Epidermal melanocyte (primary cell): ENCODE measurements around the gene KCNA5.

Source experiments
- DNase-seq: peaks from one replicate; pipeline ENCODE4 v3.0.0; 2011; ENCODE audit warnings: low spot score; ENCODE audit not compliant: insufficient read length

The KCNA5 gene

GRCh38 chr12:5027046-5027821, 16.4 kb upstream of the KCNA5 start:
- no peak for DNase-seq

GRCh38 chr12:5030066-5030465, 13.6 kb upstream of the KCNA5 start:
- no peak for DNase-seq

- DNase-seq: no peak
Observed at GRCh38 chr12:5031242-5031641, 12.4 kb upstream of the KCNA5 start.

GRCh38 chr12:5031958-5032357, 11.7 kb upstream of the KCNA5 start:
- no peak for DNase-seq

GRCh38 chr12:5032821-5033220, 10.9 kb upstream of the KCNA5 start:
- no peak for DNase-seq

- DNase-seq: no peak
Observed at GRCh38 chr12:5033883-5034282, 9.8 kb upstream of the KCNA5 start.

GRCh38 chr12:5034603-5035002, 9.1 kb upstream of the KCNA5 start:
- no peak for DNase-seq

- no peak for DNase-seq
Observed at GRCh38 chr12:5035618-5036017, 8.1 kb upstream of the KCNA5 start.

GRCh38 chr12:5036031-5036430, 7.6 kb upstream of the KCNA5 start:
- no peak for DNase-seq

GRCh38 chr12:5037795-5038357, 5.8 kb upstream of the KCNA5 start:
- DNase-seq: no peak

GRCh38 chr12:5038781-5039311, 4.8 kb upstream of the KCNA5 start:
- no peak for DNase-seq

GRCh38 chr12:5039815-5040214, 3.9 kb upstream of the KCNA5 start:
- DNase-seq: no peak

GRCh38 chr12:5040368-5040767, 3.3 kb upstream of the KCNA5 start:
- DNase-seq: no peak

GRCh38 chr12:5044420-5045295, 979 bp downstream of the KCNA5 start:
- no peak for DNase-seq

GRCh38 chr12:5047094-5047493, 3.4 kb downstream of the KCNA5 start:
- DNase-seq: no peak

GRCh38 chr12:5047729-5048128, 4.0 kb downstream of the KCNA5 start:
- DNase-seq: no peak

GRCh38 chr12:5050542-5050941, 6.9 kb downstream of the KCNA5 start:
- DNase-seq: no peak

- no peak for DNase-seq
Observed at GRCh38 chr12:5051334-5051733, 7.7 kb downstream of the KCNA5 start.

- DNase-seq: no peak
Observed at GRCh38 chr12:5051913-5052312, 8.2 kb downstream of the KCNA5 start.

GRCh38 chr12:5052348-5052747, 8.7 kb downstream of the KCNA5 start:
- no peak for DNase-seq

GRCh38 chr12:5059358-5059757, 15.7 kb downstream of the KCNA5 start:
- DNase-seq: no peak

- no peak for DNase-seq
Observed at GRCh38 chr12:5060958-5061357, 17.3 kb downstream of the KCNA5 start.
